K562 (cell line): ENCODE data around the gene SBNO1. TPM values are rescaled to one million over a fixed set of nuclear protein-coding genes. Genes with fewer than 3 reads are reported as not detected.

Experiments used
- FOXK2 ChIP-seq, 2 experiments: fragments of 450-650 bp; IDR thresholded peaks in 1 of 2; conservative IDR thresholded peaks in 1 of 2; 2 replicates each; pipeline ENCODE4 v1.6.1; 2016; ENCODE audit warnings: low read depth in 2 of 2, mild to moderate bottlenecking in 1 of 2
- GABPB1 ChIP-seq: sonication (generic); formaldehyde crosslinking; IDR thresholded peaks from 2 replicates; pipeline ENCODE4 v1.8.0; 2022; ENCODE audit warnings: mild to moderate bottlenecking, missing genetic modification reagents
- GATAD2A ChIP-seq: fragments of 450-650 bp; IDR thresholded peaks from 2 replicates; pipeline ENCODE4 v1.6.1; 2017
- HNRNPUL1 ChIP-seq: fragments of 200-400 bp; formaldehyde crosslinking; IDR thresholded peaks from 2 replicates; pipeline ENCODE4 v1.6.1; 2017; ENCODE audit warnings: low read length
- MCM2 ChIP-seq: fragments of 450-650 bp; IDR thresholded peaks from 2 replicates; pipeline ENCODE4 v1.6.1; 2017; ENCODE audit warnings: low read depth, mild to moderate bottlenecking
- MCM3 ChIP-seq: fragments of 450-650 bp; IDR thresholded peaks from 2 replicates; pipeline ENCODE4 v1.6.1; 2016
- MTA2 ChIP-seq: fragments of 450-650 bp; IDR thresholded peaks from 2 replicates; pipeline ENCODE4 v1.6.1; 2016; ENCODE audit warnings: low read depth
- PHF8 ChIP-seq: fragments of 200-600 bp; sonication (generic); IDR thresholded peaks from 2 replicates; pipeline ENCODE4 v1.6.1; 2012; ENCODE audit warnings: mixed run types, mild to moderate bottlenecking, inconsistent platforms, low read length, moderate library complexity, borderline replicate concordance
- SMC3 ChIP-seq: conservative IDR thresholded peaks from 2 replicates; pipeline ENCODE4 v1.6.1; 2011; ENCODE audit warnings: low read depth, low read length, improper control_type of control experiment; ENCODE audit not compliant: insufficient read depth
- SREBF2 ChIP-seq: sonication (generic); formaldehyde crosslinking; IDR thresholded peaks from 2 replicates; pipeline ENCODE4 v1.4.0; 2020; ENCODE audit warnings: mild to moderate bottlenecking, missing genetic modification reagents
- STAT5A ChIP-seq: IDR thresholded peaks from 2 replicates; pipeline ENCODE4 v1.6.1; 2012; ENCODE audit warnings: low read length, inconsistent platforms, borderline replicate concordance
- TAF1 ChIP-seq: IDR thresholded peaks from 2 replicates; pipeline ENCODE4 v1.6.1; 2011; ENCODE audit warnings: mild to moderate bottlenecking, low read length, moderate library complexity; ENCODE audit not compliant: insufficient read depth, control insufficient read depth, severe bottlenecking; ENCODE audit errors: extremely low read depth
- TEAD2 ChIP-seq: fragments of 450-650 bp; IDR thresholded peaks from 2 replicates; pipeline ENCODE4 v1.6.1; 2016; ENCODE audit warnings: missing genetic modification characterization, control low read depth, missing compliant biosample characterization
- TOE1 ChIP-seq, 2 experiments: fragments of 450-650 bp in 1 of 2; sonication (generic) in 1 of 2; formaldehyde crosslinking in 1 of 2; IDR thresholded peaks; 2 replicates each; pipeline versions ENCODE4 v1.7.1 to v1.8.0; 2016 to 2022; ENCODE audit warnings: borderline replicate concordance in 2 of 2, mild to moderate bottlenecking in 2 of 2, antibody characterized with exemption in 1 of 2, inconsistent platforms in 1 of 2, low read depth in 1 of 2, missing genetic modification reagents in 1 of 2, moderate library complexity in 1 of 2
- XRCC4 ChIP-seq: IDR thresholded peaks from one replicate; pipeline ENCODE4 v1.6.1; 2011; ENCODE audit not compliant: insufficient read depth, insufficient read length; ENCODE audit errors: extremely low read depth
- ZHX1 ChIP-seq: fragments of 150-350 bp; conservative IDR thresholded peaks from 2 replicates; pipeline ENCODE4 v1.6.1; 2014; ENCODE audit warnings: low read length
- ZNF12 ChIP-seq: sonication (generic); formaldehyde crosslinking; IDR thresholded peaks from 2 replicates; pipeline ENCODE4 v1.4.0; 2020; ENCODE audit warnings: mild to moderate bottlenecking, missing genetic modification reagents
- ZNF24 ChIP-seq: fragments of 450-650 bp; IDR thresholded peaks from 2 replicates; pipeline ENCODE4 v1.6.1; 2016
- ZNF282 ChIP-seq: sonication (generic); formaldehyde crosslinking; IDR thresholded peaks from 2 replicates; pipeline ENCODE4 v1.8.1; 2023; ENCODE audit warnings: missing genetic modification reagents
- ZNF583 ChIP-seq: fragments of 250-450 bp; sonication (Bioruptor Pico); IDR thresholded peaks from 2 replicates; pipeline ENCODE4 v1.4.0; 2020
- ZNF780A ChIP-seq: fragments of 250-450 bp; sonication (Bioruptor Pico); IDR thresholded peaks from 2 replicates; pipeline ENCODE4 v1.5.0; 2021; ENCODE audit warnings: mild to moderate bottlenecking
- polyA plus RNA-seq, 8 experiments: library from polyadenylated mRNA; depleted of rRNA in 4 of 8; stranded (reverse) in 5 of 8; unstranded in 3 of 8; fragments of >200 nt; fragmentation: Nextera tagmentation in 2 of 8; fragmentation: Illumina TruSeq in 1 of 8; extraction: Ambion mirVana in 2 of 8; extraction: Trizol in 1 of 8; gene quantifications; 2 replicates each; pipeline versions ENCODE4 v1.2.1 to v1.2.3, GENCODE V29; 2011 to 2014; ENCODE audit warnings: inconsistent platforms in 1 of 8, missing spikeins in 1 of 8
- total RNA-seq, 7 experiments: library from RNA; depleted of rRNA in 6 of 7; stranded (reverse); fragments of >200 nt in 6 of 7; fragmentation: Illumina TruSeq in 2 of 7; extraction: Trizol in 2 of 7; gene quantifications; 2 replicates each; pipeline versions ENCODE4 v1.2.1 to v1.2.3, GENCODE V29; 2011 to 2021; ENCODE audit warnings: low replicate concordance in 1 of 7
- TF ChIP-seq, protein P1 (sequence below): IDR thresholded peaks from 2 replicates; pipeline ENCODE4 v1.6.1; 2012; ENCODE audit warnings: low read depth, low read length, improper control_type of control experiment, borderline replicate concordance
- TF ChIP-seq, protein P2 (sequence below): fragments of 250-450 bp; sonication (Bioruptor Pico); IDR thresholded peaks from 2 replicates; pipeline ENCODE4 v1.9.0; 2021; ENCODE audit warnings: mild to moderate bottlenecking
- TF ChIP-seq, protein P3 (sequence below): fragments of 450-650 bp; IDR thresholded peaks from 2 replicates; pipeline ENCODE4 v1.6.1; 2016; ENCODE audit warnings: low read depth, mild to moderate bottlenecking, moderate library complexity

SBNO1 gene
- total and polyA plus RNA-seq, 9 of the 15 experiments (the other 6 are each of a cell fraction or from before 2014, with no cell fraction given): 14.9 to 77.1 (median 35.9) TPM

DNA sequence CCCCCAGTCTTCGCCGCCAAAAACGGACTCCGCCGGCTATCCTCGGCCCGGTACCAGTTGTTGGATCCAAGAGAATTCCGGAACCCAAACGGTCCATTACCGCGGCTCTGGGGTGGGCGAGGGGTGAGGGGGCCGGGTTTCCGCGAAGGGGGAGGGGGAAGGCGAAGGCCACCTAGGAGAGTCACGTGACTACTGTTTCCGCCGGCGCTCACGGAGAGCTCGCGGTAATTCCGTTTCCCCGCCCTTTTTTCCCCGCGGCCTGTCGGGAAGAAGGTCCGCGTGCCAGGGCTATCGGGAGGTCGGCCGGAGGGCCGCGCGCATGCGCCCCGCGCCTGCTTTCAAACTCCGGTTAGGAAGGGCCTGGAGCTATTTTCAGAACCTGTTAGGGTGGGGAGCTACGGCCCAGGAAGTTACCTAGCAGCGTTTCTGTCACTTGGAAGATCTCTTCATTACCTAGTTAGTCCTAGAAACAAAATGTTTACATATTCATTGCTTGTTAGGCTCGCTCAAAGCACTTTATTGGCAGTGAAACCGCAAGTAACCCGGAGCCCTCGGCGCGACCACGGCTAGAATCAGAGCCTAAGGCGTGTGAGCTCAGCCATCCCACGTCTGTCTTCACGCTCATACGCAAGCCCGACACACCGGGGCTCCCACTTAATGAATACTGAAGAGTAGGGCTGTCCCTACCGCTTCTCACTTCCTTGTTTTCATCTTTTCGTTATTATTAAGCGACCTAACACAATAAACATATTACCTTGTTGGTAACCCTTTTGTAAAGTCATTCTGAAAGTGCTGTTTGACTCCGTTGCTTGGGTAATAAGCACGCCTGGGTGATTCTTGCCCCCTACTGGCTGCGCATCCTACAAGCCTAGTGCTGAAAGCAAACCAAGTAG lies 624 bp upstream of the SBNO1 start (continued):
- TF ChIP-seq, protein P1, sequence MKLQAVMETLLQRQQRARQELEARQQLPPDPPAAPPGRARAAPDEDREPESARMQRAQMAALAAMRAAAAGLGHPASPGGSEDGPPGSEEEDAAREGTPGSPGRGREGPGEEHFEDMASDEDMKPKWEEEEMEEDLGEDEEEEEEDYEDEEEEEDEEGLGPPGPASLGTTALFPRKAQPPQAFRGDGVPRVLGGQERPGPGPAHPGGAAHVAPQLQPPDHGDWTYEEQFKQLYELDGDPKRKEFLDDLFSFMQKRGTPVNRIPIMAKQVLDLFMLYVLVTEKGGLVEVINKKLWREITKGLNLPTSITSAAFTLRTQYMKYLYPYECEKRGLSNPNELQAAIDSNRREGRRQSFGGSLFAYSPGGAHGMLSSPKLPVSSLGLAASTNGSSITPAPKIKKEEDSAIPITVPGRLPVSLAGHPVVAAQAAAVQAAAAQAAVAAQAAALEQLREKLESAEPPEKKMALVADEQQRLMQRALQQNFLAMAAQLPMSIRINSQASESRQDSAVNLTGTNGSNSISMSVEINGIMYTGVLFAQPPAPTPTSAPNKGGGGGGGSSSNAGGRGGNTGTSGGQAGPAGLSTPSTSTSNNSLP: no peak
- TF ChIP-seq ZNF282 (CRISPR knock-in tag): no peak
- peak; percentile 60; the same call in 1 of the 2 replicates for TF ChIP-seq GABPB1
- no peak for TF ChIP-seq MCM3
- no peak for TF ChIP-seq GATAD2A
- TF ChIP-seq SMC3: peak; percentile 46; the same call in 1 of the 2 replicates
- no peak for TF ChIP-seq HNRNPUL1
- no peak for TF ChIP-seq ZNF780A (CRISPR knock-in tag)
- no peak for TF ChIP-seq ZNF24
- TF ChIP-seq, protein P2, sequence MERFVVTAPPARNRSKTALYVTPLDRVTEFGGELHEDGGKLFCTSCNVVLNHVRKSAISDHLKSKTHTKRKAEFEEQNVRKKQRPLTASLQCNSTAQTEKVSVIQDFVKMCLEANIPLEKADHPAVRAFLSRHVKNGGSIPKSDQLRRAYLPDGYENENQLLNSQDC: peak; percentile 73; the same call in 1 of the 2 replicates
- no peak for TF ChIP-seq ZNF583 (CRISPR knock-in tag)
- TF ChIP-seq MTA2: no peak
- no peak; the same call in none of the 2 replicates for TF ChIP-seq ZHX1
- TF ChIP-seq MCM2: no peak
- TF ChIP-seq SREBF2 (CRISPR knock-in tag): no peak
- TF ChIP-seq TOE1 (IDR thresholded peaks at IDR 0.05; ENCODE audit: borderline replicate concordance): peak; percentile 100
- TF ChIP-seq TOE1 (CRISPR knock-in tag; IDR thresholded peaks at IDR 0.05; ENCODE audit: borderline replicate concordance, low read depth): no peak
- no peak for TF ChIP-seq TEAD2 (tag)
- peak; percentile 62 for TF ChIP-seq TAF1
- peak; percentile 58; the same call in 1 of the 2 replicates for TF ChIP-seq PHF8
- TF ChIP-seq FOXK2 (conservative IDR thresholded peaks at IDR 0.05 in 1 of 2, IDR thresholded peaks at IDR 0.05 in 1 of 2; ENCODE audit: low read depth in 2 of 2): peak; percentile 74 to 77; a peak in 3 of 4 replicates
- no peak for TF ChIP-seq XRCC4
- no peak for TF ChIP-seq ZNF12
- TF ChIP-seq STAT5A: no peak
- TF ChIP-seq, protein P3, sequence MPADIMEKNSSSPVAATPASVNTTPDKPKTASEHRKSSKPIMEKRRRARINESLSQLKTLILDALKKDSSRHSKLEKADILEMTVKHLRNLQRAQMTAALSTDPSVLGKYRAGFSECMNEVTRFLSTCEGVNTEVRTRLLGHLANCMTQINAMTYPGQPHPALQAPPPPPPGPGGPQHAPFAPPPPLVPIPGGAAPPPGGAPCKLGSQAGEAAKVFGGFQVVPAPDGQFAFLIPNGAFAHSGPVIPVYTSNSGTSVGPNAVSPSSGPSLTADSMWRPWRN: 0 out of 2 replicates have a peak, but pooled peaks have one; percentile 34
